Thoracic aorta (tissue), 2 donors: ENCODE data around the gene AMIGO2. TPM values are rescaled to one million over a fixed set of nuclear protein-coding genes. Genes with fewer than 3 reads are reported as not detected.

Experiments
- ATAC-seq: fragments of 150-250 bp; one replicate; pipeline ENCODE4 v1.8.0; 2017; ENCODE audit warnings: low read depth; ENCODE audit not compliant: insufficient number of reproducible peaks, low FRiP score
- DNase-seq: peaks from one replicate; pipeline ENCODE4 v3.0.0-alpha.2; 2020; ENCODE audit warnings: low spot score
- H3K27ac ChIP-seq, 2 donors: fragments of 200-600 bp; sonication (generic); 1 replicate in 1 of 2; 2 replicates in 1 of 2; pipeline ENCODE4 v1.5.1; 2016; ENCODE audit warnings: mild to moderate bottlenecking in 2 of 2, moderate library complexity in 2 of 2
- H3K27me3 ChIP-seq: fragments of 200-600 bp; sonication (generic); replicated peaks from 2 replicates; pipeline ENCODE4 v1.6.0; 2016; ENCODE audit warnings: mild to moderate bottlenecking; ENCODE audit not compliant: insufficient read depth
- H3K36me3 ChIP-seq: fragments of 200-600 bp; sonication (generic); one replicate; pipeline ENCODE4 v1.5.1; 2016
- H3K4me1 ChIP-seq, 2 donors: fragments of 200-600 bp; sonication (generic); 1 replicate in 1 of 2; 2 replicates in 1 of 2; pipeline versions ENCODE4 v1.5.1 to v1.6.0; 2016; ENCODE audit warnings: low read depth in 2 of 2, mild to moderate bottlenecking in 1 of 2; ENCODE audit not compliant: control insufficient read depth in 1 of 2
- H3K4me3 ChIP-seq: fragments of 200-600 bp; sonication (generic); 2 replicates; pipeline ENCODE4 v1.5.1; 2016; ENCODE audit warnings: mild to moderate bottlenecking
- H3K9me3 ChIP-seq: fragments of 200-600 bp; sonication (generic); 2 replicates; pipeline ENCODE4 v1.5.1; 2016
- total RNA-seq, 2 donors: library from RNA; depleted of rRNA; stranded (reverse); fragments of >200 nt; gene quantifications; one replicate each; pipeline versions ENCODE4 v1.1.0 to v1.2.3, GENCODE V29; 2016
- TF ChIP-seq, protein P1 (sequence below): fragments of 200-600 bp; sonication (generic); IDR thresholded peaks from one replicate; pipeline ENCODE4 v1.5.1; 2019; ENCODE audit warnings: antibody characterized with exemption

The AMIGO2 gene
- total RNA-seq, 2 donors from 2014 or later: 10.9 to 32.1 TPM

DNA sequence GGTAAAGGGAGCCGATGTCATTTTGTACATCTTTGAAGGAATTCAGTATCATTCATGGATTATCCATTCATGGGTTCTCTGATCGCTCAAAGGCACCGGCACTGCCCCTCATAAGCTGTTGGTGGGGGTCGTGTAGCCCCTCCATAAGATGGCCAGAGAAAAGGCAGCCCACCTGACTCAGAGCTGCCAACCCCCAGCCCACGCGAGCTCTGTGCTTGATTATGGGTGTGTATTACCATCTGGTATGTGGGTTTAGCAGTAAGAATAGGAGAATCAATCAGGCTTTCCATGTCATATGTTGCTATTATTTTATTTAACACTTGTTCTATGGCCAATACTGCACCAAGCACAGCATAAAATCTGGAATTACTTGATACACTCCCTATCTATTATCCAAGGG lies 32.1 kb upstream of the AMIGO2 start:
- Histone ChIP-seq H3K27ac (no peak overlapping the region), H3K4me1 (no peaks in the 10 kb centered on the region), H3K27me3 (no peaks in the 10 kb centered on the region), H3K36me3 (no peaks in the 10 kb centered on the region), H3K4me3 (no peak overlapping the region), H3K9me3 (no peaks in the 10 kb centered on the region)
- TF ChIP-seq, protein P1, sequence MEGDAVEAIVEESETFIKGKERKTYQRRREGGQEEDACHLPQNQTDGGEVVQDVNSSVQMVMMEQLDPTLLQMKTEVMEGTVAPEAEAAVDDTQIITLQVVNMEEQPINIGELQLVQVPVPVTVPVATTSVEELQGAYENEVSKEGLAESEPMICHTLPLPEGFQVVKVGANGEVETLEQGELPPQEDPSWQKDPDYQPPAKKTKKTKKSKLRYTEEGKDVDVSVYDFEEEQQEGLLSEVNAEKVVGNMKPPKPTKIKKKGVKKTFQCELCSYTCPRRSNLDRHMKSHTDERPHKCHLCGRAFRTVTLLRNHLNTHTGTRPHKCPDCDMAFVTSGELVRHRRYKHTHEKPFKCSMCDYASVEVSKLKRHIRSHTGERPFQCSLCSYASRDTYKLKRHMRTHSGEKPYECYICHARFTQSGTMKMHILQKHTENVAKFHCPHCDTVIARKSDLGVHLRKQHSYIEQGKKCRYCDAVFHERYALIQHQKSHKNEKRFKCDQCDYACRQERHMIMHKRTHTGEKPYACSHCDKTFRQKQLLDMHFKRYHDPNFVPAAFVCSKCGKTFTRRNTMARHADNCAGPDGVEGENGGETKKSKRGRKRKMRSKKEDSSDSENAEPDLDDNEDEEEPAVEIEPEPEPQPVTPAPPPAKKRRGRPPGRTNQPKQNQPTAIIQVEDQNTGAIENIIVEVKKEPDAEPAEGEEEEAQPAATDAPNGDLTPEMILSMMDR: no peak
- DNase-seq (no peak), ATAC-seq (no peak)

DNA sequence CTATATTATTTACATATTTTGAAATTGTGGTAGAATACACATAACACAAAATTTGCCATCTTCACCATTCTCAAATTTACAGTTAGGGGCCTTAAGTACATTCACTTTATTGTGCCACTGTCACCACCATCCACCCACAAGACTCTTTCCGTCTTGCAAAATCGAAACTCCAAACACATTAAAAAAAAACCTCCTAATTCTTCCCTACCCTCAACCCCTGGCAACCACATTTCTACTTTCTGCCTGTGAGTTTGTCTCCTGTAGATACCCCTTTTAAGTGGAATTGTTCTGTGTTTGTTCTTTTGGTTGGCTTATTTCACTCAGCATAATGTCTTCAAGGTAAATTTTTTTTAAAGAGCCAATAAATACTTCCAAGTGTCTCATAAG lies 31.6 kb upstream of the AMIGO2 start:
- Histone ChIP-seq H3K9me3 (no peaks in the 10 kb centered on the region), H3K4me3 (no peak overlapping the region), H3K27me3 (no peaks in the 10 kb centered on the region), H3K36me3 (no peaks in the 10 kb centered on the region), H3K4me1 (no peaks in the 10 kb centered on the region), H3K27ac (no peak overlapping the region)
- DNase-seq (no peak), ATAC-seq (no peak)
- TF ChIP-seq, protein P1: no peak

DNA sequence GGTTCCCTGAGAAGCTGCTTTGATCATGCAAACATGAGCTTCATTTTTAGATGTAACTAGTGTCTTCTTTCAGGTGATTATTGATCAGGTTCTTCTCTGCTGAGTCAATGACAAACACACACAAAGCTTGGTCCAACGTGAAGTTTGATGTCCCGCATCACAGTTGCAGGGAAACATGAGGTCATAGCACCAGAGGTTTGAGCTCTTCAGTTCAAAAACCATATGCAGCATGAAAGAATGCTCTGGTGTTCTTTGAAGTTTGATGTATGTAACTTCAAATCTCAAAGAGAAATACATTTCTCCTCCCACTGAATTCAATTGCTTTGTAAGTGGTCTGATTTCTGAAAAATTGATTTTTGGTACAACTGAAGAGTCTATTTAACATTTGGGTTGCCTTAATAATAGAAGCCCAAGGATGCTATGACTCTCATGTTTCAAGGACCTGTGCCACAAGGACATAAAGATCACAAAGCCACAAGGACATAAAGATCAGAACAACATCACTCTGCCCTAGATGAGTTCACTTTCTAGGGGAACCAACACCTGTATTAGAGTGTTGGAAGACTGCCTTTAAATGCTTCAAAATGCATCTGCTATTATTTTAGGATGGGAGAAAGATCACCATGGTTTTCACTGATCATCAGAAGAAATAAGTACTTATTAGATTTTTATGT lies 31.1 kb upstream of the AMIGO2 start:
- Histone ChIP-seq H3K36me3 (no peaks in the 10 kb centered on the region), H3K27me3 (no peaks in the 10 kb centered on the region), H3K4me3 (no peak overlapping the region), H3K4me1 (no peaks in the 10 kb centered on the region), H3K9me3 (no peaks in the 10 kb centered on the region), H3K27ac (no peak overlapping the region)
- TF ChIP-seq, protein P1: no peak
- DNase-seq (no peak), ATAC-seq (no peak)

DNA sequence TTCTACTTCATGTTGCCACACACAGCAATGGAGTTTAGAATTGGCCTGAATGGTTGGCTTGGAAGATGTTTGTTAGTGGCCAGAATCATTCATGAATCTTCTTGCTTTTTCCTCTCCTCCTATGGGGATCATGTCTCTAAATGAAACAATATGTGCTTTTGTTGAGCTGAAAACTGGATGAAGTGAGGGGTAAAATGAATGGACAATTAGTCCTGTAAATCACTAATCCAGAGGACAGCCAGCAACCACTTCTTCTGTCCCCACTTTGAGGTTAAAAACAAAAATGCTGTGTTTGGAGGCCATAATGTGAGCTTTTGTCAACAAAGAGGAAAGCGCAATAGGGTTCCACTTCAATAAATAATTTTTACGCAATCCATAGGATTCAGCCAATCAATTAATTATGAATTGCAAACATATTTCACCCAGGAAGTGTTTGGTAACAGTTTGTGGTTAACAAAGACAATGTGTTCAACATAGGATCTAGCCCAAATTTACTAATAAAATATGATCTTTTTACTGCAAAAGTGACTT lies 30.3 kb upstream of the AMIGO2 start:
- Histone ChIP-seq H3K27ac (no peak overlapping the region), H3K27me3 (no peaks in the 10 kb centered on the region), H3K9me3 (no peaks in the 10 kb centered on the region), H3K4me3 (no peak overlapping the region), H3K4me1 (no peaks in the 10 kb centered on the region), H3K36me3 (no peaks in the 10 kb centered on the region)
- TF ChIP-seq, protein P1: no peak
- no peak for ATAC-seq
- no peak for DNase-seq

DNA sequence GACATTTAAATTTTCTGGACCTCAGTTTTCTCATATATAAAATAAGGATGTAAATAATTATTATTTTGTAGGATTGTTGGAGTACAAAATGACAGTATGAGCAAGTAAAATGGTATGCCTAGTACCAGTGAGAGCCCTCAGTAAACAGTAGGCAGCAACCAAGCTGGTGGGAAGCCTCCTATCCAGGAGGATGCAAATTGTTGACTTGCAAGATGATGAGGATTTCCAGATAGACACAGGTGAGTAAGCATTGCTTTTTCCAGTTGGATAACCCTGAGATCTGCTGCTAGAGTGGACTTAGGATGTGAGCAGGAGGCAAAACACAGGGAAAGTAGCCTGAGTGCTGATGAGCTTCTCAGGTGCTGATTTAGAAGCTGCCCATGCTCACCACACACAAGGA lies 28.2 kb upstream of the AMIGO2 start:
- Histone ChIP-seq H3K27me3 (no peaks in the 10 kb centered on the region), H3K4me1 (peaks cover 5 to 17% of the 10 kb centered on the region in 2 donors), H3K9me3 (no peaks in the 10 kb centered on the region), H3K27ac (no peak overlapping the region), H3K4me3 (no peak overlapping the region), H3K36me3 (no peaks in the 10 kb centered on the region)
- no peak for DNase-seq
- no peak for ATAC-seq
- TF ChIP-seq, protein P1: no peak
